ENCODE measurements around the gene INTS4.

- TF ChIP-seq, protein P1, sequence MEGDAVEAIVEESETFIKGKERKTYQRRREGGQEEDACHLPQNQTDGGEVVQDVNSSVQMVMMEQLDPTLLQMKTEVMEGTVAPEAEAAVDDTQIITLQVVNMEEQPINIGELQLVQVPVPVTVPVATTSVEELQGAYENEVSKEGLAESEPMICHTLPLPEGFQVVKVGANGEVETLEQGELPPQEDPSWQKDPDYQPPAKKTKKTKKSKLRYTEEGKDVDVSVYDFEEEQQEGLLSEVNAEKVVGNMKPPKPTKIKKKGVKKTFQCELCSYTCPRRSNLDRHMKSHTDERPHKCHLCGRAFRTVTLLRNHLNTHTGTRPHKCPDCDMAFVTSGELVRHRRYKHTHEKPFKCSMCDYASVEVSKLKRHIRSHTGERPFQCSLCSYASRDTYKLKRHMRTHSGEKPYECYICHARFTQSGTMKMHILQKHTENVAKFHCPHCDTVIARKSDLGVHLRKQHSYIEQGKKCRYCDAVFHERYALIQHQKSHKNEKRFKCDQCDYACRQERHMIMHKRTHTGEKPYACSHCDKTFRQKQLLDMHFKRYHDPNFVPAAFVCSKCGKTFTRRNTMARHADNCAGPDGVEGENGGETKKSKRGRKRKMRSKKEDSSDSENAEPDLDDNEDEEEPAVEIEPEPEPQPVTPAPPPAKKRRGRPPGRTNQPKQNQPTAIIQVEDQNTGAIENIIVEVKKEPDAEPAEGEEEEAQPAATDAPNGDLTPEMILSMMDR (IDR thresholded peaks at IDR 0.05), result no peak
- TF ChIP-seq EP300 (IDR thresholded peaks at IDR 0.05) (no peak), POLR2A (IDR thresholded peaks at IDR 0.05) (no peak)
Observed at GRCh38 chr11:78027759-78028158, 33.3 kb upstream of the INTS4 start.
